Left lung (tissue), 10 donors: Measurements from ENCODE around the gene TUBB4B. TPM values are rescaled to one million over a fixed set of nuclear protein-coding genes. Genes with fewer than 3 reads are reported as not detected.

Source experiments
- ATAC-seq: fragments of 200-7000 bp; cut with Tn5 transposase; one replicate; pipeline ENCODE4 v1.9.1; 2020; ENCODE audit warnings: moderate library complexity
- DNase-seq, 4 donors: peaks; one replicate each; pipeline ENCODE4 v3.0.0-alpha.2; 2013 to 2020
- H3K27ac ChIP-seq, 2 donors: fragments of 200-600 bp; sonication (generic) in 1 of 2; one replicate each; pipeline versions ENCODE4 v1.5.0 to v1.8.0; 2020 to 2021
- H3K27me3 ChIP-seq, 2 donors: fragments of 200-600 bp; sonication (generic) in 1 of 2; one replicate each; pipeline versions ENCODE4 v1.5.0 to v1.8.0; 2020 to 2021
- H3K36me3 ChIP-seq, 2 donors: fragments of 200-600 bp; sonication (generic) in 1 of 2; one replicate each; pipeline versions ENCODE4 v1.5.0 to v1.8.0; 2020 to 2021
- H3K4me1 ChIP-seq, 2 donors: fragments of 200-600 bp; one replicate each; pipeline ENCODE4 v1.8.0; 2021
- H3K4me3 ChIP-seq, 2 donors: fragments of 200-600 bp; sonication (generic) in 1 of 2; one replicate each; pipeline versions ENCODE4 v1.5.0 to v1.8.0; 2020 to 2021; ENCODE audit warnings: mild to moderate bottlenecking in 1 of 2
- H3K9me3 ChIP-seq, 2 donors: fragments of 200-600 bp; sonication (generic) in 1 of 2; one replicate each; pipeline versions ENCODE4 v1.5.0 to v1.8.0; 2020 to 2021
- intact Hi-C, 2 donors: fragments of 100-400 bp; cut with DNase I; formaldehyde crosslinking; loops; one replicate each; pipeline versions ENCODE4 v1.11.2 to v1.14.2; 2022
- polyA plus RNA-seq, 6 donors: library from polyadenylated mRNA; unstranded; fragments of 120-200 nt; gene quantifications; one replicate each; pipeline ENCODE4 v1.2.1, GENCODE V29; 2013; ENCODE audit not compliant: insufficient read length in 6 of 6
- total RNA-seq, 2 donors: library from RNA; stranded (reverse); fragmentation: NEBNext Ultra II Directional; extraction: Animal tissue kit (Norgen Biotek cat#: 25700); gene quantifications; one replicate each; pipeline ENCODE4 v1.2.1, GENCODE V29; 2021
- TF ChIP-seq, protein P1 (sequence below), 2 donors: fragments of 200-600 bp; sonication (generic) in 1 of 2; IDR thresholded peaks; one replicate each; pipeline versions ENCODE4 v1.5.0 to v1.8.0; 2021; ENCODE audit warnings: antibody characterized with exemption in 2 of 2
- donor health status: DM: no; HTN: yes; CAD: no.
- donor health status: DM: no; HTN: no; CAD: no.

TUBB4B gene
- total and polyA plus RNA-seq, 8 donors: 196 to 337 (median 248) TPM

DNA sequence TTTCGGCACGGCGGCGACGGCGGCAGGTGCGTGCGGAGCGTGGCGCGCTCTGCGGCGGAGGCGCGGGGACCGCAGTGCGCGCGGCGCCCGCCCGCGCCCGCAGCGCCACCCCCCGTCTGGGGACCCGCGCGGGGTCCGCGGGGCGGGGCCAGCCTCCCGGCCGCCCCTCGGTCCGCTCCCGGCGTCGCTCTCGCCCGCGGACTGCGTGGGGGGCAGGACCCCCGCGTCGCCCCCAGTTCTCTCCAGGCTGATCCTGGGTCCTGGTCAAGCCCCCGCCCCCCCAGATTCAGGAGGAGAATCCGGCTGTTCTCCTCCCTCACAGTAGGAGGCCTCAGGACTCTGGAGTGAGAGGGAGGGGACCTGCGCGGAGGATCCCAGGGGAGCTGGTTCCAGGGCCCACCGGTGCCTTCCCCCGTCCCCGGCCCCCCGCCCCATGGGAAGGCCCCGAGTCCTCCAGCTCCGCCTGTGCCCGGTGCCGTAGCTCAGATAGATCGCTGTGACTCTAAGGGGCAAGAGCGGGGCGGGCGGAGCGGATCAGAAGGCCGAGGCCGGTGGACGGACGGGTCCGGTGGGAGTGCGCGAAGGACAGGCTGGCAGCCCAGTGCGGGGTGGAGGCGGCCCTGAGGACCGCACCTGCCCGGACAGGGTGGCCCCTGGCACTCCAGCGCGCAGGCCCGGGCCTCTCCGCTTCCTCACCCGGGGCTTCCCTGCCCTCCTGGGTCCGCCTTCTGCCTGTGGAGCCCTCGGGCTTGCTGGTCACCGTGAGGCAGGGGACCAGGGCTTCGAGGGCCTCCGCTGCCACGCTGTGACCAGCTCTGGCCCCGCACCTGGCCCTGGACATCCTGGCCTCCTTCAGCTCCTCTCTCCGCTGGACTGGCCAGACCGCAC lies 18.7 kb upstream of the TUBB4B start, which contains the start of gene RNF208:
Gene RNF208, minus strand, starts transcription at position 51 of the 888 bp plus-strand sequence. CDS start 1,028 bp downstream, outside the sequence.
- Histone ChIP-seq H3K27me3 (peaks cover 0 to 29% of the 10 kb centered on the region in 2 donors), H3K4me3 (peak within 1 kb of the TSS; percentile 47 to 70), H3K4me1 (peaks cover 17 to 63% of the 10 kb centered on the region in 2 donors), H3K9me3 (no peaks in the 10 kb centered on the region), H3K27ac (peak within 1 kb of the TSS; percentile 86 to 90), H3K36me3 (no peaks in the 10 kb centered on the region)
- DNase-seq (no peak), ATAC-seq (peak; percentile 2)
- intact Hi-C loops: no loop called here
- TF ChIP-seq, protein P1, sequence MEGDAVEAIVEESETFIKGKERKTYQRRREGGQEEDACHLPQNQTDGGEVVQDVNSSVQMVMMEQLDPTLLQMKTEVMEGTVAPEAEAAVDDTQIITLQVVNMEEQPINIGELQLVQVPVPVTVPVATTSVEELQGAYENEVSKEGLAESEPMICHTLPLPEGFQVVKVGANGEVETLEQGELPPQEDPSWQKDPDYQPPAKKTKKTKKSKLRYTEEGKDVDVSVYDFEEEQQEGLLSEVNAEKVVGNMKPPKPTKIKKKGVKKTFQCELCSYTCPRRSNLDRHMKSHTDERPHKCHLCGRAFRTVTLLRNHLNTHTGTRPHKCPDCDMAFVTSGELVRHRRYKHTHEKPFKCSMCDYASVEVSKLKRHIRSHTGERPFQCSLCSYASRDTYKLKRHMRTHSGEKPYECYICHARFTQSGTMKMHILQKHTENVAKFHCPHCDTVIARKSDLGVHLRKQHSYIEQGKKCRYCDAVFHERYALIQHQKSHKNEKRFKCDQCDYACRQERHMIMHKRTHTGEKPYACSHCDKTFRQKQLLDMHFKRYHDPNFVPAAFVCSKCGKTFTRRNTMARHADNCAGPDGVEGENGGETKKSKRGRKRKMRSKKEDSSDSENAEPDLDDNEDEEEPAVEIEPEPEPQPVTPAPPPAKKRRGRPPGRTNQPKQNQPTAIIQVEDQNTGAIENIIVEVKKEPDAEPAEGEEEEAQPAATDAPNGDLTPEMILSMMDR (IDR thresholded peaks at IDR 0.05): no peak

DNA sequence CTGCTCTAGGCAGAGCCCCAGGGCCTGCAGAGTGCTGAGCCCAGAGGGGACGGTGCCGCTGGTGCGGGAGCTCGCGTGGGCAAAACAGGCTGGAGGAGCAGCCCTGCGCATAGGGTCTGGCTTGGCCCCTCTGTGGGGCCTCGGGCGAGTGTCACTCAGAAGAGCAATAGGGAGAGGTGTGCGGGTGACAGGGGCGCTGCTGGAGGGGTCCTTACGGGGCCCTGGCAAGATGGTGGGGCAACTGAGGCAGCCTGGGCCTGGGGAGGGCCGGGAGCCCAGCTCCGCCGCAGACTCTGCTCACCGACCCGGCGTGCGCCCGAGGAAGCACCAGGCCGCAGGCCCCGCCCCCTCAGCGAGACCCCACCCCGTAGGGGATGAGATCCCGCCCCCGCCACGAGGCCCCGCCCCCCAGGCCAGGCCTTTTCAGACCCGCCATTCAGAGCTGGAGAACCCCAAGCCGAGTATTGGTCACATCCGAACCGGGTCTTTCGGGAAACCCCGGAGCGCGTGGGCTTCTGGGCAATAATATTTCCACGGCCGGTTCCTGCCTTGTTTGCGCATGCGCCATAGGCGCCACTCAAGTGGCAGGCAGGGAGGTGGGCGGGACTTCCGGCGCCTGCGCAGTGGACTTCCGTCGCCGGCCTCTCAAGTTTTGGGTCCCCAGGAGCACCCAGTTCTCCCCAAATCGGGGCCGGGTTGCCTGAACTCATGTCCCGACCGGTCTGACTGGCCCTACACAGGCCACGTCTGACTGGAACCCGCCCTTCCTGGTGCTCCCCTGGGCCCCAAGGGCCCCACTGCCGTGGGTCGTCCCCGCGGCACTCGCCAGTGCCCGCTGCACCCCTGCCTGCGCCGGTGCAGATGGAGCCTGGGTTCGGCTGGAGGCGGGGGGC lies 17.8 kb upstream of the TUBB4B start:
- Histone ChIP-seq H3K27me3 (peaks cover 0 to 35% of the 10 kb centered on the region in 2 donors), H3K4me3 (peak overlapping the region; percentile 47 to 70), H3K36me3 (no peaks in the 10 kb centered on the region), H3K27ac (peak overlapping the region; percentile 86 to 90), H3K9me3 (no peaks in the 10 kb centered on the region), H3K4me1 (peaks cover 12 to 56% of the 10 kb centered on the region in 2 donors)
- DNase-seq (peak; percentile 90 to 98 (median 97)), ATAC-seq (peak; percentile 86)
- TF ChIP-seq, protein P1 (IDR thresholded peaks at IDR 0.05): no peak
- intact Hi-C loops: no loop called here

DNA sequence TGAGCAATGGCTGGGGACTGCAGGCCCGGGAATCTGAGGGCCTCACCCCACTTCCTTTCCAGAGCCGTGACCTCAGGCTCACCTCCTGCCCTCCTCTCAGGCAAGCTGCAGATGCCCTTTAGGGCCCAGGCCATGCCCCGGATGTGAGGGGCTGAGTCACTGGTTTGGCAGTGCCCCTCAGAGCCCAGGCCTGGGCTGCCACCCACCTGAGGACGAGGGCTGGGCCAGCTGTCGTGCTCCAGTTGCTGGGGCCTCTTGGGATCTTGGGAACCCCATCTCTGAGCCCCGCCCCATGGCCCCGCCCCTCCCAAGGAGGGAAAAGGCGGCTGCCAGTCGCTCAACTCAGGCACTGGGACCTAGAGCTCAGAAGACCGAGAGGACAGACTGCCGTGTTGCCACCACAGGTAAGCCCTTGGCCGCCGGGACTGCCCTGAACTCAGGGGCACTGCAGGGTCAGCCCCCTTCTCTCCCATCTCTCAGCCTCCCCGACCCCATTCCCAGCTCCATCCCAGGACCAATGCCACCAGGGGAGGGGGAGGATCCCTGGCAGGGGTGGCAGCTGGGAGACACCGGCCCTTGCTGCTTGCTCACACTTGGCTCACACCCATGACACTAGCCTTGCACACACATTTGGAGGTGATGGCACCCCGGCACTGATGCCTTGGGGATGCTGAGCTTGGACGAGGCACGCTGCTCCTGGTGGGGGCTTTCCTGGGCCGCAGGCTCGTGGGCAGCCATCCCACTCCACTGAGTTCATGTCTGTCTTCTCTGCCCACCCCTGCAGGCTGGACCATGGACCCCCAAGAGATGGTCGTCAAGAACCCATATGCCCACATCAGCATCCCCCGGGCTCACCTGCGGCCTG lies 16.0 kb upstream of the TUBB4B start, which contains the start of gene CYSRT1:
Gene CYSRT1, plus strand, starts transcription at position 345 of the 865 bp plus-strand sequence. Its CDS starts 448 bp downstream, at position 793.
- ATAC-seq (no peak), DNase-seq (peak in 1 of 4 donors; percentile 86)
- H3K9me3 ChIP-seq: no peaks in the 10 kb centered on the region
- no peaks in the 10 kb centered on the region for H3K36me3 ChIP-seq
- peak within 1 kb of the TSS; percentile 86 to 90 for H3K27ac ChIP-seq
- peak within 1 kb of the TSS; percentile 47 to 70 for H3K4me3 ChIP-seq
- peaks cover 0 to 52% of the 10 kb centered on the region in 2 donors for H3K27me3 ChIP-seq
- intact Hi-C loops: no loop called here
- TF ChIP-seq, protein P1 (IDR thresholded peaks at IDR 0.05): no peak
- peaks cover 12 to 47% of the 10 kb centered on the region in 2 donors for H3K4me1 ChIP-seq

DNA sequence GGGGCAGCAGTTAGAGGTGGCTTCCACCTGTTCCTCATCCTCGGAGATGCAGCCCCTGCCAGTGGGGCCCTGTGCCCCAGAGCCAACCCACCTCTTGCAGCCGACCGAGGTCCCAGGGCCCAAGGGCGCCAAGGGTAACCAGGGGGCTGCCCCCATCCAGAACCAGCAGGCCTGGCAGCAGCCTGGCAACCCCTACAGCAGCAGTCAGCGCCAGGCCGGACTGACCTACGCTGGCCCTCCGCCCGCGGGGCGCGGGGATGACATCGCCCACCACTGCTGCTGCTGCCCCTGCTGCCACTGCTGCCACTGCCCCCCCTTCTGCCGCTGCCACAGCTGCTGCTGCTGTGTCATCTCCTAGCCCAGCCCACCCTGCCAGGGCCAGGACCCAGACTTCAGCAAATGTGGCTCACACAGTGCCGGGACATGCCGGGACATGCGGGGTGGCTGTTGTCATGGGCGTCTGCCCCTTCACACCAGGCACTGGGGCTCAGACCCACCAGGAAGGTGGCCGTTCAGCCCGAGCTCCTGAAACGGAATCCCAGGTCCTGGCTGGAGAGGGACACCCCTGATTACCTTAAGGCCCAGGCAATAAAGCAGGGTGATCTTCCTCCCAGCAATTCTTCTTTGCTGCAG lies 15.3 kb upstream of the TUBB4B start:
- Histone ChIP-seq H3K4me3 (no peak overlapping the region), H3K9me3 (no peaks in the 10 kb centered on the region), H3K27me3 (peaks cover 0 to 59% of the 10 kb centered on the region in 2 donors), H3K27ac (no peak overlapping the region), H3K36me3 (no peaks in the 10 kb centered on the region), H3K4me1 (peaks cover 12 to 47% of the 10 kb centered on the region in 2 donors)
- DNase-seq (no peak), ATAC-seq (no peak)
- TF ChIP-seq, protein P1 (IDR thresholded peaks at IDR 0.05): no peak
- intact Hi-C loops: no loop called here
